ENCODE results near the gene PTOV1.

The PTOV1 gene

DNA sequence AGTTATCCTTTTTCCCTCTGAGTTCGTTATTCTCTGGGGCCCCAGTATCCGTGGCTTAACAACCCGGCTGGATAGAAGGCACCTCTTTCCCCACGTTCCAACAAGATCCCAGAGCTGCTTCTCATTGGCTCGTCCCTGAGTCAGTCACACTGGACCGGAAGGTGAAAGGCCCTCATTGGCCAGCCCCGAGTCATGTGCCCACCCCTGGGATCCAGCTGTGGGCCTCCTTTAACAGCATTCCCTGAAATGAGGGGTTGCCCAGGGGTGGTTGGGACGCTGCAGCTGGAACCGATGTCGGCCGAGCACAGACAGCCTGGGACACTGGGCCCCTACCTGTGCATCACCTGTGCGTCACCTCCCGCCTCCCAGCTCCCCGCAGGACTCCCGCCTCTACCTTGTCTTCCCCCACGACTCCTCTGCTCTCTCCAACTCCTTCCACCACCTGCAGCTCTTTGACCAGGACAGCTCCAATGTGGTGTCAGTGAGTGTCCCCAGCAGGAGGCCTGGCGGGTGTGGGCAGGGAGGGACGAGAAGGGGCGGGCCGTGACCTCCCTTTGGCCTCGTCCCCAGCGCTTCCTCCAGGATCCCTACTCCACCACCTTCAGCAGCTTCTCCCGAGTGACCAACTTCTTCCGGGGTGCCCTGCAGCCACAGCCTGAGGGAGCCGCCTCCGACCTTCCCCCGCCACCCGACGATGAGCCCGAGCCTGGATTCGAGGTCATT is 30.9 kb downstream of the PTOV1 start:
- Histone ChIP-seq H3K9me2 (ENCODE audit: low read depth, low read length) (no peaks in the 10 kb centered on the region), H3F3A (ENCODE audit: insufficient read depth, low read length) (no peaks in the 10 kb centered on the region), H4K20me1 (ENCODE audit: insufficient read depth, low read length) (no peaks in the 10 kb centered on the region), H3K9ac (ENCODE audit: low read length) (no peak overlapping the region), H3K36me3 (ENCODE audit: insufficient read depth, low read length) (peaks cover 57% of the 10 kb centered on the region), H3K4me2 (ENCODE audit: low read length) (no peak overlapping the region), H3K4me3 (ENCODE audit: low read depth, low read length, poor library complexity, severe bottlenecking) (no peak overlapping the region), H3K4me1 (ENCODE audit: insufficient read depth, low read length, severe bottlenecking) (peaks cover 16% of the 10 kb centered on the region), H3K79me2 (ENCODE audit: insufficient read depth, low read length) (no peaks in the 10 kb centered on the region), H3K9me3 (ENCODE audit: low read length) (0 out of 2 replicates have a peak, but pooled peaks cover 3% of the 10 kb centered on the region), H3K27ac (ENCODE audit: low read depth, low read length, poor library complexity, severe bottlenecking) (no peak overlapping the region), H3K27me3 (ENCODE audit: insufficient read depth, low read length) (no peaks in the 10 kb centered on the region), H2AFZ (ENCODE audit: low read length) (no peak overlapping the region)
- TF ChIP-seq, protein P1, sequence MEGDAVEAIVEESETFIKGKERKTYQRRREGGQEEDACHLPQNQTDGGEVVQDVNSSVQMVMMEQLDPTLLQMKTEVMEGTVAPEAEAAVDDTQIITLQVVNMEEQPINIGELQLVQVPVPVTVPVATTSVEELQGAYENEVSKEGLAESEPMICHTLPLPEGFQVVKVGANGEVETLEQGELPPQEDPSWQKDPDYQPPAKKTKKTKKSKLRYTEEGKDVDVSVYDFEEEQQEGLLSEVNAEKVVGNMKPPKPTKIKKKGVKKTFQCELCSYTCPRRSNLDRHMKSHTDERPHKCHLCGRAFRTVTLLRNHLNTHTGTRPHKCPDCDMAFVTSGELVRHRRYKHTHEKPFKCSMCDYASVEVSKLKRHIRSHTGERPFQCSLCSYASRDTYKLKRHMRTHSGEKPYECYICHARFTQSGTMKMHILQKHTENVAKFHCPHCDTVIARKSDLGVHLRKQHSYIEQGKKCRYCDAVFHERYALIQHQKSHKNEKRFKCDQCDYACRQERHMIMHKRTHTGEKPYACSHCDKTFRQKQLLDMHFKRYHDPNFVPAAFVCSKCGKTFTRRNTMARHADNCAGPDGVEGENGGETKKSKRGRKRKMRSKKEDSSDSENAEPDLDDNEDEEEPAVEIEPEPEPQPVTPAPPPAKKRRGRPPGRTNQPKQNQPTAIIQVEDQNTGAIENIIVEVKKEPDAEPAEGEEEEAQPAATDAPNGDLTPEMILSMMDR (IDR thresholded peaks at IDR 0.05; ENCODE audit: low read length): no peak
- no peak for TF ChIP-seq EZH2 (IDR thresholded peaks at IDR 0.05; ENCODE audit: borderline replicate concordance, low read length)

DNA sequence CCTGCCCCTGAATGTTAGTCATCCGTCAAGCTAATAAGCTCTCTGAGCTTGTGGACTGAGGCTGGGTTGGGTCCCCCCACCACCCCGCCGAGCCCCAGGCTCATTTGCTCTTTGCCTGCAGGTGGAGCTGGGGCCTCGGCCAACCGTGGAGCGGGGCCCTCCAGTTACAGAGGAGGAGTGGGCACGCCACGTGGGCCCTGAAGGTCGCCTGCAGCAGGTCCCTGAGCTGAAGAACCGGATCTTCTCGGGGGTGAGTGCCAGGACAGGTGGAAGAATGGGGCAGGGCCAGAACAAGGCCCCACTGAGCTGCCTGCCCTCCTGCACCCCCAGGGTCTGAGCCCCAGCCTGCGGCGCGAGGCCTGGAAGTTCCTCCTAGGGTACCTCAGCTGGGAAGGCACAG is 31.7 kb downstream of the PTOV1 start:
- H3K4me3 ChIP-seq (ENCODE audit: low read depth, low read length, poor library complexity, severe bottlenecking): no peak overlapping the region
- H3K36me3 ChIP-seq (ENCODE audit: insufficient read depth, low read length): peaks cover 57% of the 10 kb centered on the region
- no peaks in the 10 kb centered on the region for H3K9me2 ChIP-seq (ENCODE audit: low read depth, low read length)
- H3F3A ChIP-seq (ENCODE audit: insufficient read depth, low read length): no peaks in the 10 kb centered on the region
- no peaks in the 10 kb centered on the region for H4K20me1 ChIP-seq (ENCODE audit: insufficient read depth, low read length)
- no peak for TF ChIP-seq EZH2 (IDR thresholded peaks at IDR 0.05; ENCODE audit: borderline replicate concordance, low read length)
- TF ChIP-seq, protein P1 (IDR thresholded peaks at IDR 0.05; ENCODE audit: low read length): no peak
- H3K27ac ChIP-seq (ENCODE audit: low read depth, low read length, poor library complexity, severe bottlenecking): no peak overlapping the region
- H3K4me2 ChIP-seq (ENCODE audit: low read length): no peak overlapping the region
- no peaks in the 10 kb centered on the region for H3K27me3 ChIP-seq (ENCODE audit: insufficient read depth, low read length)
- no peak overlapping the region for H3K9ac ChIP-seq (ENCODE audit: low read length)
- H3K9me3 ChIP-seq (ENCODE audit: low read length): 0 out of 2 replicates have a peak, but pooled peaks cover 3% of the 10 kb centered on the region
- peaks cover 21% of the 10 kb centered on the region for H3K4me1 ChIP-seq (ENCODE audit: insufficient read depth, low read length, severe bottlenecking)
- H2AFZ ChIP-seq (ENCODE audit: low read length): no peak overlapping the region
- no peaks in the 10 kb centered on the region for H3K79me2 ChIP-seq (ENCODE audit: insufficient read depth, low read length)

DNA sequence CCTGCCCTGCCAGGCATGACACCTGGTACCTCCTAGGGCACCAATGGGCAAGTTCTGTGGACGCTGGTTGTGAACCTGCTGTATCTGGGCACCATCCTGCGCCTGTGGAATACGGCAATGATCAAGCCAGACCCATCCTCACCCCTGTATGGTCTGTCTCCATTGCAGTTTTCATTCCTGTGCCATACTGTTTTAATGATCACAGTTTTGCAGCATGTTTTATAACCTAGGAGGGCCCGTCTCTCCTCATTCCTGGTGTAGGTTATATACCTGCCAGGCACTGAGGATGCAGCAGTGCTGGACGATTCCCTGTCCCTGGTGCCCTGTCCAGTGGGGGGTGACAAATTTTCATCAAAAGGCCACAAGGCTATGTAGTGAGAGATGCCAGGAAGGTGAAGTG is 32.1 kb downstream of the PTOV1 start:
- 0 out of 2 replicates have a peak, but pooled peaks cover 3% of the 10 kb centered on the region for H3K9me3 ChIP-seq (ENCODE audit: low read length)
- H2AFZ ChIP-seq (ENCODE audit: low read length): no peak overlapping the region
- H3K27ac ChIP-seq (ENCODE audit: low read depth, low read length, poor library complexity, severe bottlenecking): no peak overlapping the region
- no peak for TF ChIP-seq EZH2 (IDR thresholded peaks at IDR 0.05; ENCODE audit: borderline replicate concordance, low read length)
- TF ChIP-seq, protein P1 (IDR thresholded peaks at IDR 0.05; ENCODE audit: low read length): no peak
- no peaks in the 10 kb centered on the region for H3K9me2 ChIP-seq (ENCODE audit: low read depth, low read length)
- peaks cover 25% of the 10 kb centered on the region for H3K4me1 ChIP-seq (ENCODE audit: insufficient read depth, low read length, severe bottlenecking)
- no peak overlapping the region for H3K9ac ChIP-seq (ENCODE audit: low read length)
- no peaks in the 10 kb centered on the region for H4K20me1 ChIP-seq (ENCODE audit: insufficient read depth, low read length)
- H3F3A ChIP-seq (ENCODE audit: insufficient read depth, low read length): no peaks in the 10 kb centered on the region
- H3K79me2 ChIP-seq (ENCODE audit: insufficient read depth, low read length): no peaks in the 10 kb centered on the region
- peaks cover 57% of the 10 kb centered on the region for H3K36me3 ChIP-seq (ENCODE audit: insufficient read depth, low read length)
- no peak overlapping the region for H3K4me3 ChIP-seq (ENCODE audit: low read depth, low read length, poor library complexity, severe bottlenecking)
- H3K27me3 ChIP-seq (ENCODE audit: insufficient read depth, low read length): no peaks in the 10 kb centered on the region
- H3K4me2 ChIP-seq (ENCODE audit: low read length): no peak overlapping the region

All from OCI-LY1 (cell line).